K562 (cell line): ENCODE data around the gene DAP. TPM values are rescaled to one million over a fixed set of nuclear protein-coding genes. Genes with fewer than 3 reads are reported as not detected.
A peak's percentile ranks its signal among the peaks of the same experiment; 100 is the strongest.

Experiments used
- ATAC-seq: fragments of 200-7000 bp; cut with Tn5 transposase; 3 replicates; pipeline ENCODE4 v1.9.1; 2020; ENCODE audit warnings: moderate library complexity
- BruUV-seq: library from RNA; stranded (reverse); fragments of 400-500 nt; replicated peaks from 2 replicates; lab custom pipeline; 2021; lab: Mats Ljungman, UMichigan
- CTCF ChIA-PET: fragments of 300-600 bp; formaldehyde crosslinking; extraction: SDS; loops from one replicate; lab custom pipeline; 2021; ENCODE audit warnings: low intra/inter-chr PET ratio; lab: Yijun Ruan, JAX
- POLR2A ChIA-PET: fragments of 300-600, 350-650 bp; sonication (Branson Sonifier 250); formaldehyde crosslinking; extraction: SDS; loops from one replicate; lab custom pipeline; 2021; ENCODE audit warnings: antibody characterized with exemption, inconsistent platforms; lab: Yijun Ruan, JAX
- DNase-seq, 4 experiments: peaks; one replicate each; pipeline versions ENCODE4 v3.0.0 to v3.0.0-alpha.2; 2011 to 2018; ENCODE audit warnings: low spot score in 3 of 4, mixed read lengths in 3 of 4; ENCODE audit errors: extremely low read depth in 1 of 4
- FAIRE-seq: peaks from 2 replicates; lab custom pipeline; 2011; peaks lifted over from hg19 to GRCh38; lab: Jason Lieb, UNC
- H2AFZ ChIP-seq: 2 replicates; pipeline ENCODE4 v1.6.0; 2011; ENCODE audit warnings: low read depth, low read length, control low read depth, inconsistent platforms
- H3K27ac ChIP-seq: fragments of 200-600 bp; 3 replicates; pipeline ENCODE4 v1.8.0; 2011; ENCODE audit warnings: low read depth, mild to moderate bottlenecking, control low read depth, inconsistent platforms, low read length, moderate library complexity, mixed read lengths; ENCODE audit errors: extremely low read depth
- H3K27me3 ChIP-seq, 2 experiments: fragments of 300-600 bp in 1 of 2; 2 replicates in 1 of 2; 3 replicates in 1 of 2; pipeline versions ENCODE4 v1.6.0 to v1.8.0; 2011; ENCODE audit warnings: inconsistent platforms in 2 of 2, low read length in 2 of 2, mild to moderate bottlenecking in 1 of 2, mixed read lengths in 1 of 2, moderate library complexity in 1 of 2; ENCODE audit not compliant: control insufficient read depth in 2 of 2, insufficient read depth in 2 of 2
- H3K36me3 ChIP-seq: fragments of 300-600 bp; 3 replicates; pipeline ENCODE4 v1.8.0; 2011; ENCODE audit warnings: mild to moderate bottlenecking, low read length, inconsistent platforms; ENCODE audit not compliant: control insufficient read depth, insufficient read depth
- H3K4me1 ChIP-seq, 2 experiments: fragments of 200-600 bp in 1 of 2; replicated peaks in 1 of 2; 2 replicates in 1 of 2; 3 replicates in 1 of 2; pipeline versions ENCODE4 v1.5.1 to v1.8.0; 2011; ENCODE audit warnings: inconsistent platforms in 2 of 2, low read length in 2 of 2, mild to moderate bottlenecking in 1 of 2, mixed read lengths in 1 of 2, moderate library complexity in 1 of 2; ENCODE audit not compliant: control insufficient read depth in 2 of 2, insufficient read depth in 2 of 2
- H3K4me2 ChIP-seq: 2 replicates; pipeline ENCODE4 v1.6.1; 2011; ENCODE audit warnings: low read length, control low read depth, inconsistent platforms, mixed read lengths; ENCODE audit not compliant: insufficient read depth
- H3K4me3 ChIP-seq: fragments of 200-600 bp; sonication (generic), shearing (Covaris generic); 2 replicates; pipeline ENCODE4 v1.5.1; 2016; ENCODE audit warnings: control low read depth, inconsistent platforms
- H3K79me2 ChIP-seq: fragments of 200-600 bp; 3 replicates; pipeline ENCODE4 v1.8.0; 2011; ENCODE audit warnings: low read length, inconsistent platforms; ENCODE audit not compliant: control insufficient read depth, insufficient read depth
- H3K9ac ChIP-seq, 2 experiments: 2 replicates each; pipeline versions ENCODE4 v1.6.0 to v1.6.1; 2011; ENCODE audit warnings: low read depth in 2 of 2, low read length in 2 of 2, control low read depth in 1 of 2, inconsistent platforms in 1 of 2, mild to moderate bottlenecking in 1 of 2, mixed read lengths in 1 of 2; ENCODE audit not compliant: insufficient read depth in 1 of 2
- H3K9me1 ChIP-seq: one replicate; pipeline ENCODE4 v1.6.0; 2011; ENCODE audit warnings: inconsistent platforms, mild to moderate bottlenecking, low read length, moderate library complexity; ENCODE audit not compliant: control insufficient read depth, insufficient read depth
- H3K9me3 ChIP-seq: replicated peaks from 2 replicates; pipeline ENCODE4 v1.5.1; 2011; ENCODE audit warnings: low read depth, low read length, inconsistent platforms; ENCODE audit not compliant: control insufficient read depth, insufficient read depth
- H4K20me1 ChIP-seq: replicated peaks from 2 replicates; pipeline ENCODE4 v1.6.1; 2011; ENCODE audit warnings: low read length, inconsistent platforms, mixed read lengths; ENCODE audit not compliant: control insufficient read depth, insufficient read depth
- E2F1 ChIP-seq: sonication (generic); formaldehyde crosslinking; IDR thresholded peaks from 2 replicates; pipeline ENCODE4 v1.8.1; 2023; ENCODE audit warnings: mild to moderate bottlenecking, missing genetic modification reagents, moderate library complexity
- EP400 ChIP-seq: fragments of 450-650 bp; IDR thresholded peaks from 2 replicates; pipeline ENCODE4 v1.6.1; 2017; ENCODE audit warnings: antibody characterized with exemption, mild to moderate bottlenecking, moderate library complexity
- HDAC8 ChIP-seq: fragments of 450-650 bp; IDR thresholded peaks from 2 replicates; pipeline ENCODE4 v1.6.1; 2016; ENCODE audit warnings: mild to moderate bottlenecking, missing genetic modification characterization, moderate library complexity, missing compliant biosample characterization
- PREB ChIP-seq: sonication (generic); formaldehyde crosslinking; IDR thresholded peaks from 2 replicates; pipeline ENCODE4 v1.8.1; 2023; ENCODE audit warnings: mild to moderate bottlenecking, missing genetic modification reagents
- RAD21 ChIP-seq, 2 experiments: fragments of 250-450 bp in 1 of 2; fragments of 450-650 bp in 1 of 2; sonication (Bioruptor Pico) in 1 of 2; formaldehyde crosslinking in 1 of 2; IDR thresholded peaks in 1 of 2; conservative IDR thresholded peaks in 1 of 2; 2 replicates each; pipeline versions ENCODE4 v1.4.0 to v1.8.0; 2020 to 2022; ENCODE audit warnings: mild to moderate bottlenecking in 2 of 2, moderate library complexity in 1 of 2
- RB1 ChIP-seq: fragments of 450-650 bp; IDR thresholded peaks from 2 replicates; pipeline ENCODE4 v1.6.1; 2017; ENCODE audit warnings: low read depth, mild to moderate bottlenecking
- SOX6 ChIP-seq: fragments of 450-650 bp; IDR thresholded peaks from 2 replicates; pipeline ENCODE4 v1.6.1; 2014; ENCODE audit warnings: mild to moderate bottlenecking
- SRSF9 ChIP-seq: fragments of 200-400 bp; formaldehyde crosslinking; IDR thresholded peaks from 2 replicates; pipeline ENCODE4 v1.6.1; 2017; ENCODE audit warnings: low read depth, low read length, borderline replicate concordance
- TCF3 ChIP-seq: sonication (generic); formaldehyde crosslinking; IDR thresholded peaks from 2 replicates; pipeline ENCODE4 v1.4.0; 2020; ENCODE audit warnings: mild to moderate bottlenecking, missing genetic modification reagents
- USF2 ChIP-seq: sonication (generic); formaldehyde crosslinking; IDR thresholded peaks from 2 replicates; pipeline ENCODE4 v1.5.0; 2020; ENCODE audit warnings: missing genetic modification reagents
- ZNF12 ChIP-seq: sonication (generic); formaldehyde crosslinking; IDR thresholded peaks from 2 replicates; pipeline ENCODE4 v1.4.0; 2020; ENCODE audit warnings: mild to moderate bottlenecking, missing genetic modification reagents
- ZNF324 ChIP-seq: fragments of 250-450 bp; sonication (Bioruptor Pico); IDR thresholded peaks from 2 replicates; pipeline ENCODE4 v1.4.0; 2020; ENCODE audit warnings: mild to moderate bottlenecking
- ZNF444 ChIP-seq: fragments of 250-450 bp; sonication (Bioruptor Pico); IDR thresholded peaks from 2 replicates; pipeline ENCODE4 v1.4.0; 2020; ENCODE audit warnings: mild to moderate bottlenecking, moderate library complexity
- ZNF584 ChIP-seq: fragments of 200-800 bp; sonication (Bioruptor generic); IDR thresholded peaks from 2 replicates; pipeline ENCODE4 v1.6.1; 2016; ENCODE audit warnings: low read depth, mild to moderate bottlenecking, missing genetic modification characterization, missing compliant biosample characterization
- WGBS: fragments of 100-300 bp; shearing (Covaris generic); methylation state at CpG from one replicate; pipeline ENCODE4 v1.1.6; 2016; ENCODE audit warnings: low coverage, mixed read lengths; ENCODE audit not compliant: insufficient coverage; ENCODE audit errors: missing lambda C conversion rate; 5-methylcytosine and 5-hydroxymethylcytosine counted together
- in situ Hi-C: fragments of 300-500 bp; cut with MboI; formaldehyde crosslinking; loops from 4 replicates; pipeline ENCODE4 v1.15.0; 2018; ENCODE audit warnings: inconsistent platforms, mixed read lengths
- intact Hi-C: fragments of 100-400 bp; cut with micrococcal nuclease; formaldehyde crosslinking; loops from 2 replicates; pipeline ENCODE4 v1.14.2; 2022
- polyA plus RNA-seq, 8 experiments: library from polyadenylated mRNA; depleted of rRNA in 4 of 8; stranded (reverse) in 5 of 8; unstranded in 3 of 8; fragments of >200 nt; fragmentation: Nextera tagmentation in 2 of 8; fragmentation: Illumina TruSeq in 1 of 8; extraction: Ambion mirVana in 2 of 8; extraction: Trizol in 1 of 8; gene quantifications; 2 replicates each; pipeline versions ENCODE4 v1.2.1 to v1.2.3, GENCODE V29; 2011 to 2014; ENCODE audit warnings: inconsistent platforms in 1 of 8, missing spikeins in 1 of 8
- total RNA-seq, 7 experiments: library from RNA; depleted of rRNA in 6 of 7; stranded (reverse); fragments of >200 nt in 6 of 7; fragmentation: Illumina TruSeq in 2 of 7; extraction: Trizol in 2 of 7; gene quantifications; 2 replicates each; pipeline versions ENCODE4 v1.2.1 to v1.2.3, GENCODE V29; 2011 to 2021; ENCODE audit warnings: low replicate concordance in 1 of 7
- TF ChIP-seq, protein P1 (sequence below): fragments of 150-350 bp; IDR thresholded peaks from 2 replicates; pipeline ENCODE4 v1.6.1; 2014; ENCODE audit warnings: low read depth, mild to moderate bottlenecking, low read length, borderline replicate concordance

The DAP gene
- total and polyA plus RNA-seq, 9 of the 15 experiments (the other 6 are each of a cell fraction or from before 2014, with no cell fraction given), result 14.1 to 151 (median 34.5) TPM

DNA sequence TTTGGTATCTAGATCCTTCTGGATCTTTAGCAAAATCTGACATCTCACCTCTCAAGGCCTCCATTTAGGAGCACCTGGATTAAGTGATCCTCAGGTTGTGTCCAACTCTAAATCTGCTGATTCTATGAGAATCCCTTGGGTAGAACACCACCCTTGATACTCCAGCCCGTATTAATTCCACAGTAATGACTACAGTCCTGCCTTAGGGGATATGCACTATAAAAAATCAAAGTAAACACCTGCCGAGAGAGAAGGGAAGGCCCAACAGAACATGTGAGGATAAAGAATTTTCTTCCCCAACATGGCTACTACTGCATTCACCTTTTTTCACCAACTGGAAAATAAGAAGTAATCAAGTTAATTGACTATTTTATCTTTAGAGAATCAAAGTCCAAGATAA, 27.6 kb downstream of the DAP start:
- no peak overlapping the region for H2AFZ ChIP-seq
- intact Hi-C loops, result no loop called here
- WGBS, result 59% methylated on average over 2 of the region's 2 CpGs
- ChIA-PET POLR2A (interaction anchor here (1.9 to 3.1 kb wide), 3 partner anchors 8 to 28 kb away, joined by 8 to 21 read pairs (median 10); partner anchors contain the start of gene DAP), CTCF (no interaction called here)
- no peak for ATAC-seq
- peaks cover 18 to 59% of the 10 kb centered on the region in 2 experiments for H3K4me1 ChIP-seq
- no TSS peak for BruUV-seq
- no peak for DNase-seq
- 0 out of 2 replicates have a peak overlapping the region, but pooled peaks have one; percentile 5 for H3K4me2 ChIP-seq
- no peak for FAIRE-seq
- H3K9me1 ChIP-seq, result no peaks in the 10 kb centered on the region
- no peaks in the 10 kb centered on the region for H3K27me3 ChIP-seq
- H3K9ac ChIP-seq, result peak overlapping the region in 1 of 2 experiments; percentile 54; a peak in 1 of 4 replicates
- H3K27ac ChIP-seq, result peak overlapping the region; percentile 82
- peaks cover 60% of the 10 kb centered on the region for H3K79me2 ChIP-seq
- peaks cover 58% of the 10 kb centered on the region for H3K36me3 ChIP-seq
- in situ Hi-C loops, result no loop called here
- H4K20me1 ChIP-seq, result no peaks in the 10 kb centered on the region
- H3K4me3 ChIP-seq, result no peak overlapping the region
- no peaks in the 10 kb centered on the region for H3K9me3 ChIP-seq
- TF ChIP-seq EP400 (0 out of 2 replicates have a peak, but pooled peaks have one; percentile 6), ZNF444 (CRISPR knock-in tag) (no peak), HDAC8 (tag) (0 out of 2 replicates have a peak, but pooled peaks have one; percentile 3), ZNF584 (CRISPR knock-in tag) (no peak), RB1 (no peak), SRSF9 (no peak), RAD21 (CRISPR knock-in tag; conservative IDR thresholded peaks at IDR 0.05 in 1 of 2, IDR thresholded peaks at IDR 0.05 in 1 of 2) (no peak), TCF3 (CRISPR knock-in tag) (no peak), PREB (CRISPR knock-in tag) (no peak), ZNF324 (0 out of 2 replicates have a peak, but pooled peaks have one; percentile 33), ZNF12 (no peak), SOX6 (no peak), E2F1 (no peak), USF2 (CRISPR knock-in tag) (no peak)
- TF ChIP-seq, protein P1, sequence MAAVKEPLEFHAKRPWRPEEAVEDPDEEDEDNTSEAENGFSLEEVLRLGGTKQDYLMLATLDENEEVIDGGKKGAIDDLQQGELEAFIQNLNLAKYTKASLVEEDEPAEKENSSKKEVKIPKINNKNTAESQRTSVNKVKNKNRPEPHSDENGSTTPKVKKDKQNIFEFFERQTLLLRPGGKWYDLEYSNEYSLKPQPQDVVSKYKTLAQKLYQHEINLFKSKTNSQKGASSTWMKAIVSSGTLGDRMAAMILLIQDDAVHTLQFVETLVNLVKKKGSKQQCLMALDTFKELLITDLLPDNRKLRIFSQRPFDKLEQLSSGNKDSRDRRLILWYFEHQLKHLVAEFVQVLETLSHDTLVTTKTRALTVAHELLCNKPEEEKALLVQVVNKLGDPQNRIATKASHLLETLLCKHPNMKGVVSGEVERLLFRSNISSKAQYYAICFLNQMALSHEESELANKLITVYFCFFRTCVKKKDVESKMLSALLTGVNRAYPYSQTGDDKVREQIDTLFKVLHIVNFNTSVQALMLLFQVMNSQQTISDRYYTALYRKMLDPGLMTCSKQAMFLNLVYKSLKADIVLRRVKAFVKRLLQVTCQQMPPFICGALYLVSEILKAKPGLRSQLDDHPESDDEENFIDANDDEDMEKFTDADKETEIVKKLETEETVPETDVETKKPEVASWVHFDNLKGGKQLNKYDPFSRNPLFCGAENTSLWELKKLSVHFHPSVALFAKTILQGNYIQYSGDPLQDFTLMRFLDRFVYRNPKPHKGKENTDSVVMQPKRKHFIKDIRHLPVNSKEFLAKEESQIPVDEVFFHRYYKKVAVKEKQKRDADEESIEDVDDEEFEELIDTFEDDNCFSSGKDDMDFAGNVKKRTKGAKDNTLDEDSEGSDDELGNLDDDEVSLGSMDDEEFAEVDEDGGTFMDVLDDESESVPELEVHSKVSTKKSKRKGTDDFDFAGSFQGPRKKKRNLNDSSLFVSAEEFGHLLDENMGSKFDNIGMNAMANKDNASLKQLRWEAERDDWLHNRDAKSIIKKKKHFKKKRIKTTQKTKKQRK, result no peak
